ENCODE measurements around the gene TMEM108. TPM values are rescaled to one million over a fixed set of nuclear protein-coding genes. Genes with fewer than 3 reads are reported as not detected.

The TMEM108 gene
- total RNA-seq, 1 donor from 2014 or later, result not detected

- DNase-seq, result no peak
- Mint-ChIP-seq H3K4me3 (no peak overlapping the region), H3K36me3 (ENCODE audit: low read depth) (no peaks in the 10 kb centered on the region), H3K9me3 (no peaks in the 10 kb centered on the region), H3K27me3 (peaks cover 16% of the 10 kb centered on the region), H3K27ac (no peak overlapping the region), H3K4me1 (no peaks in the 10 kb centered on the region)
- intact Hi-C loops (cut with micrococcal nuclease), result no loop called here
Measured at GRCh38 chr3:133367403-133367802, 329.2 kb downstream of the TMEM108 start.

DNA sequence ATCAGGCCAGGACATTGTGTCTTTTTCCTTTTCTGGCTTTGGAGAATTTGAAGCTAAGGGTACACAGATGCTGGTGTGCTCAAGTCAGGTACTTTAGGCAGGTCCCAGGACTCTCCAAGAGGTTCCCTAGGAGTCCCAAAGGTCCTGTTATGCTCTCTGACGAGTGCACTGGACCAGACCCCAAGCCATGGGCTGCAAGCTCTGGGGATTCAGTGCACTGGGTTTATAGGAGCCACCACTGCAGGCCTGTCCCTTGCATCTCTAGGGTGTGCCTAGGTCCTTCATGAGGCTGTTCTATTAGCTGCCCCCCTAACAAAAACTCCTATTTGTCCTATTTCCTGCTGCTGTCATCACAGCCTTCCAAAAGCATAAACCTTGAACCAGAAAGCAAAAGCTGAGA is 329.8 kb downstream of the TMEM108 start:
- DNase-seq, result no peak
- intact Hi-C loops (cut with micrococcal nuclease), result no loop called here
- no peak overlapping the region for H3K4me3 Mint-ChIP-seq
- peaks cover 16% of the 10 kb centered on the region for H3K27me3 Mint-ChIP-seq
- H3K27ac Mint-ChIP-seq, result no peak overlapping the region
- no peaks in the 10 kb centered on the region for H3K9me3 Mint-ChIP-seq
- no peaks in the 10 kb centered on the region for H3K36me3 Mint-ChIP-seq (ENCODE audit: low read depth)
- H3K4me1 Mint-ChIP-seq, result no peaks in the 10 kb centered on the region

DNA sequence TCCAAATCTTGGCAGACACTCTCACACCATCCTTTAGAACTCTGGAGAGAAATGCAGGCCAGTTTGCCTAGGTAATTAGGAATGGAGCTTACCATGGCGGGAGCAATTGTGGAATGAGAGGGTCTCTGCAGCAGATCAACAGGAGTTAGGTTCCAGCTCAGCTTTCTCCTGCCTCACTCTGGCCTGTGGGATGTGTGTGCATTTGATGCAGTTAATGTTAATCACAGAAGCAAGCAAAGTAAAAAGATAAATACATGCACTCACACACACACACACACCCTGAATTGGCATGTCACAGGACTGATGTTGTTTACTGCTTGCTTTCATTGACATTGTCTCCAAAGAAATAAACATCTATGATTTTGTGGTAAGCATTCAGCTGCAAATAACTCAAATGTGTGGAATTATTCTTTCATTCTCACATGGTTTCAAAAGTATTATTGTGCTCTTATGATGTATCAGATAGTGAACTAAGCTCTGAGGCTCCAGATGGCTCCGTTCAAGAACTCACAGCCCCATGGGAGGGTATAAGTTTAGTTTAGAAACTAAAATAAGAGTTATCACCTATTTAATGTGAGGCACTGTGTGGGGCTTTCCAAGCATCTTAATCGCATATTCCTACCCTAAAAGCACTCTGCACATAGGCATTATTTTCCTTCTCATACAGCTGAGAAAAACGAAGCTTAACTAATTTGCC is 330.3 kb downstream of the TMEM108 start:
- Mint-ChIP-seq H3K27me3 (peaks cover 16% of the 10 kb centered on the region), H3K4me3 (no peak overlapping the region), H3K4me1 (no peaks in the 10 kb centered on the region), H3K36me3 (ENCODE audit: low read depth) (no peaks in the 10 kb centered on the region), H3K9me3 (no peaks in the 10 kb centered on the region), H3K27ac (no peak overlapping the region)
- intact Hi-C loops (cut with micrococcal nuclease), result no loop called here
- no peak for DNase-seq

DNA sequence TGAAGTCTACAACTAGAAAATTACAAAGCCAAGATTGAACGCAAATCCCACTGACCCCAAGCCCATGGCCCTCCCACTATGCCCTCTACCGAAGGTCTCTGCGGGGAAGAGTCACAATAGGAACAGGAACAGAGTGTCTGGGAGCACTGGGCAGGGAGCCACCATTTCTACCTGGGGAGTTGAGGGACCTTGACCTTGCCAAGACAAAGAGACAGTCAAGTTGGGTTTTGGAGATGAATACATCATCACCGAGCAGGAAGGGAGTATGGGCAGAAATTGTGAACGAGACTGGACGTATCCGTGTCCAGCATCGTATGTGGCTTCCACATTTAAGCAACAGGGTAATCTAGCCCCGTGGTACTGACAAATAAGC is 330.9 kb downstream of the TMEM108 start:
- no peak overlapping the region for H3K4me3 Mint-ChIP-seq
- no peaks in the 10 kb centered on the region for H3K9me3 Mint-ChIP-seq
- intact Hi-C loops (cut with micrococcal nuclease), result no loop called here
- DNase-seq, result no peak
- no peaks in the 10 kb centered on the region for H3K36me3 Mint-ChIP-seq (ENCODE audit: low read depth)
- no peaks in the 10 kb centered on the region for H3K4me1 Mint-ChIP-seq
- peaks cover 16% of the 10 kb centered on the region for H3K27me3 Mint-ChIP-seq
- no peak overlapping the region for H3K27ac Mint-ChIP-seq

GRCh38 chr3:133371181-133371580 is 333.0 kb downstream of the TMEM108 start:
- no peaks in the 10 kb centered on the region for H3K36me3 Mint-ChIP-seq (ENCODE audit: low read depth)
- no peaks in the 10 kb centered on the region for H3K4me1 Mint-ChIP-seq
- DNase-seq, result no peak
- no peak overlapping the region for H3K27ac Mint-ChIP-seq
- H3K9me3 Mint-ChIP-seq, result no peaks in the 10 kb centered on the region
- H3K27me3 Mint-ChIP-seq, result peaks cover 14% of the 10 kb centered on the region
- no peak overlapping the region for H3K4me3 Mint-ChIP-seq
- intact Hi-C loops (cut with micrococcal nuclease), result no loop called here

GRCh38 chr3:133371676-133372075 is 333.5 kb downstream of the TMEM108 start:
- peaks cover 11% of the 10 kb centered on the region for H3K27me3 Mint-ChIP-seq
- no peak overlapping the region for H3K27ac Mint-ChIP-seq
- H3K9me3 Mint-ChIP-seq, result no peaks in the 10 kb centered on the region
- no peaks in the 10 kb centered on the region for H3K4me1 Mint-ChIP-seq
- DNase-seq, result no peak
- H3K36me3 Mint-ChIP-seq (ENCODE audit: low read depth), result no peaks in the 10 kb centered on the region
- H3K4me3 Mint-ChIP-seq, result no peak overlapping the region
- intact Hi-C loops (cut with micrococcal nuclease), result no loop called here

DNA sequence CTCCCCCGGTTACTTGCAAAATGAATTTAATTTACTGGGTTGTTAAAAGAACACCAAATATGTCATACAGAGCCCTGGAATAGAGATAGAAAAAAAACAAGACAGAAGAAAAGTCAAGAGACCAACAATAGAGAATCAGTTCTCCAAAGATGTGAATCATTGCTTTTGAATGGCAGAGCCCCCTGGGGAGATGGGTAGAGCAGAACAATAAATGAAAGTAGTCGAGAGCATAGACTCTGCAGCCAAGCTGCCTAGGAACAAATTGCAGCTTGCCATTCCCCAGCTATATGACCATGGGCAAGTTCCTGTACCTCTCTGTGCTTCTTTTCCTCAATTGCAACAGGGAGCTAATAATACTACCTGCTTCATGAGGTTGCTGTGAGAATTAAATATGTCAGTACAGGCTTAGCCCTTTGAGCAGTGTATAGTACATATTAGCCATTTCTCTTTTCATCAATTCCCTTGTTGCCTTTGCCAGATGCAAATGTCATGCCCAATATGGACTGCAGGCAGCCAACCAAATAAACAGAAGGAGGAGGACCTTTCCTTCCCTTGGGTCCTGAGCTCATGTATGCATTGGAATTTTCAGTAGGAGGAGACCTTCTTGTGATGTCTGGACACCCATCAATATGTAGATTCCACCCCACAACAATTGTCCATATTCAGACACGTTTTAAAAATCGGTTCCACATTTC is 336.7 kb downstream of the TMEM108 start:
- Mint-ChIP-seq H3K27me3 (peaks cover 7% of the 10 kb centered on the region), H3K36me3 (ENCODE audit: low read depth) (no peaks in the 10 kb centered on the region), H3K4me3 (no peak overlapping the region), H3K9me3 (no peaks in the 10 kb centered on the region), H3K4me1 (no peaks in the 10 kb centered on the region), H3K27ac (no peak overlapping the region)
- no peak for DNase-seq
- intact Hi-C loops (cut with micrococcal nuclease), result no loop called here

DNA sequence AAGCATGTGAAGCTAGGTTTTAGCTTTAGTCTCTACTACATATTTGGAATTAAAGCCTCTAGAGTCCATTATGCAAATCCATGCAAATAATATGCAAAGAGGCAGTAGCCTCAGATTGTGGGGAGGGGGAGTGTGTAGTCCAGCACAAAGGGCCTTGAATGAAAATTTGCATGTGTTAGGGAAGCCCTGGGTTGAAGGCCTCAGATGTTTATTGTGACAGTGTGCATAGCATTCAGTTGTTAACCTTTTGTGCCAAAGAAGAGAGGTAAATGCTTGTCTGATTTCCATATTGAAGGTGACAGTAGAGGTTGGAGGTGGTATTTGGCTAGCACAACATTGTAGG is 337.2 kb downstream of the TMEM108 start:
- Mint-ChIP-seq H3K27ac (no peak overlapping the region), H3K27me3 (peaks cover 3% of the 10 kb centered on the region), H3K4me3 (no peak overlapping the region), H3K9me3 (no peaks in the 10 kb centered on the region), H3K4me1 (no peaks in the 10 kb centered on the region), H3K36me3 (ENCODE audit: low read depth) (no peaks in the 10 kb centered on the region)
- intact Hi-C loops (cut with micrococcal nuclease), result no loop called here
- DNase-seq, result no peak

DNA sequence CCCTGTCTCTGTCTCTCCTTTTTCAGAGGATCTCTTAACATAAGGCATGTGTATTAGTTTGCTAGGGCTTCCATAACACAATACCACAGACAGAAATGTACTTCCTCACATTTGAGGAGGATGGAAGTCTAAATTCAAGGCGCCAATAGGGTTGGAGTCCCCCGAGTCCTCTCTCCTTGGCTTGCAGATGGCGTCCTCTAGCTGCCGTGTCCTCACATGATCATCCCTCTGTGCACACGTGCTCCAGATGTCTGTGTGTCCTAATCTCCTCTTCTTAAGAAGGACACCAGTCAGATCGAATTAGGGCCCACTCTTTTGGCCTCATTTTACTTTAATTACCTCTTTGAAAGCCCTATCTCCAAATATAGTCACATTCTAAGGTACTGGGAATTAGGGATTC is 338.6 kb downstream of the TMEM108 start:
- H3K36me3 Mint-ChIP-seq (ENCODE audit: low read depth), result no peaks in the 10 kb centered on the region
- H3K9me3 Mint-ChIP-seq, result no peaks in the 10 kb centered on the region
- intact Hi-C loops (cut with micrococcal nuclease), result no loop called here
- no peak overlapping the region for H3K27ac Mint-ChIP-seq
- no peak overlapping the region for H3K4me3 Mint-ChIP-seq
- peaks cover 2% of the 10 kb centered on the region for H3K27me3 Mint-ChIP-seq
- DNase-seq, result no peak
- no peaks in the 10 kb centered on the region for H3K4me1 Mint-ChIP-seq

GRCh38 chr3:133377396-133377795 is 339.2 kb downstream of the TMEM108 start:
- intact Hi-C loops (cut with micrococcal nuclease), result no loop called here
- H3K4me1 Mint-ChIP-seq, result no peaks in the 10 kb centered on the region
- no peaks in the 10 kb centered on the region for H3K36me3 Mint-ChIP-seq (ENCODE audit: low read depth)
- H3K27me3 Mint-ChIP-seq, result peaks cover 2% of the 10 kb centered on the region
- H3K27ac Mint-ChIP-seq, result no peak overlapping the region
- DNase-seq, result no peak
- no peak overlapping the region for H3K4me3 Mint-ChIP-seq
- no peaks in the 10 kb centered on the region for H3K9me3 Mint-ChIP-seq

GRCh38 chr3:133379926-133380325 is 341.7 kb downstream of the TMEM108 start:
- intact Hi-C loops (cut with micrococcal nuclease), result loop anchor here (5.0 kb wide), 1 partner anchor 338 kb away; no protein-coding TSS in a partner anchor
- Mint-ChIP-seq H3K9me3 (no peaks in the 10 kb centered on the region), H3K4me1 (no peaks in the 10 kb centered on the region)

GRCh38 chr3:133380481-133381225 is 342.5 kb downstream of the TMEM108 start:
- no peak for DNase-seq
- Mint-ChIP-seq H3K36me3 (ENCODE audit: low read depth) (no peaks in the 10 kb centered on the region), H3K4me1 (no peaks in the 10 kb centered on the region), H3K4me3 (no peak overlapping the region), H3K27ac (no peak overlapping the region), H3K27me3 (peaks cover 2% of the 10 kb centered on the region), H3K9me3 (no peaks in the 10 kb centered on the region)
- intact Hi-C loops (cut with micrococcal nuclease), result loop anchor here (5.0 kb wide), 1 partner anchor 338 kb away; no protein-coding TSS in a partner anchor

More at GRCh38 chr3:133379926-133380325, 341.7 kb downstream of the TMEM108 start:
- Mint-ChIP-seq H3K27me3 (peaks cover 2% of the 10 kb centered on the region), H3K4me3 (no peak overlapping the region), H3K36me3 (ENCODE audit: low read depth) (no peaks in the 10 kb centered on the region), H3K27ac (no peak overlapping the region)
- no peak for DNase-seq

DNA sequence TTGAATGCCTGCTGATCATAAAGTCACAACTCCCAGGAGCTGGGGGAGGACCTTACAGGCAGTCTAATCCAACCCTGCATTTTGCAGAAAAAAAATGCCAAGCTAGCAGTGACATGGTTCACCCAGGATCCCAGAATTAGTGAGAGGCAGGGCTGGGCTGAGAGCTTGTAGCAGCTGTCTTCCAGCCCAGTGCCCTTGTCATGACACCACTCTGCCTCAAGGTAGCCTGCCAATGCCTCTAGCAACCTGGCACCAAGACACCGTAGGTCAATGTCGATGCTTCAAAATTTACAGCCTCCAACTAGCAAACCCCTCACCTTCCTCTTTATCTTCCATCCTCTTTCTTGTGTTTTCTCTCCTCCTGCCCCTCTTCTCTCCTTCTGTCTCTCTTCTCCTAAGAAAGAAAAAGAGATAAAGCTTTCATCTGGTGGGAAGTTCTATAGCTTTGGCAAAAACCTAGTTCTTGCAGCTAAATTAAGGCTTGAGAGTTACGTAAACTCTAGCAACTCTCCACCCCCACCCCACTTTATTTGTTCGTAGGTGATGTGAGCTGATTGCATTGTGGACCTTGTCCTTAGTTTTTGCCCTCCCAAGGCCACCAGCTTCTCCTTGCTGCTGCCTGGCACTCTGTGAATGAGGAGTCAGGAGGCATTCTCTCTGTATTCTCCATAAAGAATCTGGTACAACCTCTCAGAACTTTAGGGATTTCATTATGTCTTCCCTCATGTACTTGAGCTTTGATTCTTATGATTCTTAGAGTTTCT is 343.3 kb downstream of the TMEM108 start:
- Mint-ChIP-seq H3K36me3 (ENCODE audit: low read depth) (no peaks in the 10 kb centered on the region), H3K27ac (no peak overlapping the region), H3K4me1 (no peaks in the 10 kb centered on the region), H3K27me3 (peaks cover 2% of the 10 kb centered on the region), H3K9me3 (no peaks in the 10 kb centered on the region), H3K4me3 (no peak overlapping the region)
- intact Hi-C loops (cut with micrococcal nuclease), result loop anchor here (5.0 kb wide), 1 partner anchor 339 kb away; no protein-coding TSS in a partner anchor
- DNase-seq, result no peak
